Stimulated activated naive CD8-positive, alpha-beta T cell treated with anti-CD3 and anti-CD28 coated beads, Interleukin-15, Interleukin-2, amounts not matched to agents 100 ng/mL and 50 ng/mL, for 24 hours (primary cell): ENCODE results near the gene HIRA.

ENCODE experiments used
- H3K27ac Mint-ChIP-seq: one replicate; pipeline ENCODE4 v1.8.0; 2021; ENCODE audit warnings: mild to moderate bottlenecking, mixed read lengths
- H3K27me3 Mint-ChIP-seq: one replicate; pipeline ENCODE4 v1.8.0; 2021; ENCODE audit warnings: mixed read lengths
- H3K36me3 Mint-ChIP-seq: one replicate; pipeline ENCODE4 v1.8.0; 2021; ENCODE audit warnings: low read depth, mixed read lengths
- H3K4me1 Mint-ChIP-seq: one replicate; pipeline ENCODE4 v1.8.0; 2021; ENCODE audit warnings: low read depth, mixed read lengths
- H3K4me3 Mint-ChIP-seq: one replicate; pipeline ENCODE4 v1.8.0; 2021; ENCODE audit warnings: mild to moderate bottlenecking, mixed read lengths
- H3K9me3 Mint-ChIP-seq: one replicate; pipeline ENCODE4 v1.8.0; 2021; ENCODE audit warnings: mixed read lengths

Gene HIRA

GRCh38 chr22:19466848-19467752, 35.6 kb upstream of the HIRA start:
- no peaks in the 10 kb centered on the region for H3K27me3 Mint-ChIP-seq
- H3K4me3 Mint-ChIP-seq = no peak overlapping the region
- no peaks in the 10 kb centered on the region for H3K9me3 Mint-ChIP-seq
- H3K36me3 Mint-ChIP-seq = peaks cover 62% of the 10 kb centered on the region
- H3K27ac Mint-ChIP-seq = no peak overlapping the region
- H3K4me1 Mint-ChIP-seq = no peaks in the 10 kb centered on the region

- H3K4me3 Mint-ChIP-seq = no peak overlapping the region
- H3K36me3 Mint-ChIP-seq = peaks cover 61% of the 10 kb centered on the region
- H3K27ac Mint-ChIP-seq = no peak overlapping the region
- H3K27me3 Mint-ChIP-seq = no peaks in the 10 kb centered on the region
- no peaks in the 10 kb centered on the region for H3K9me3 Mint-ChIP-seq
- H3K4me1 Mint-ChIP-seq = no peaks in the 10 kb centered on the region
These were observed 34.7 kb upstream of the HIRA start for GRCh38 chr22:19466126-19466716.

DNA sequence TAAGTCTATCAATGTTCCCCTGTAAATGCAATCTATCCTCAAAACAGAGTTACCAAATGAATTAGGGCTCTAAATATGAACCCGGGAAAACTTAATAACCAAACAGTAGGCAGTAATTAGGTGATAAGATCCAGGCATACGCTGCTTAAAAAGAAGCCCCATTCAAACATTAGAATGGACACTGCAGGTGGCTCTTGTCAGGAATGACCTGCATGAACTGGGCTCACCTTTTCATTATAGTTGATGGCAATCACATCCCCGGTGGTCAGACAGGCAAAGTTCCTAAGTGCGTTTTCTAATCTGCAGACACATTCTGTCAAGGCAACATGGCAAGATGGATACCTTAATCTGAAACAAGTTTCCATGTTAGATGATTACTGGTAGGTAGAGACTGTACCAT, 33.4 kb upstream of the HIRA start:
- Mint-ChIP-seq H3K4me3 (no peak overlapping the region), H3K27ac (peak overlapping the region; percentile 46), H3K36me3 (peaks cover 61% of the 10 kb centered on the region), H3K27me3 (no peaks in the 10 kb centered on the region), H3K9me3 (no peaks in the 10 kb centered on the region), H3K4me1 (no peaks in the 10 kb centered on the region)

DNA sequence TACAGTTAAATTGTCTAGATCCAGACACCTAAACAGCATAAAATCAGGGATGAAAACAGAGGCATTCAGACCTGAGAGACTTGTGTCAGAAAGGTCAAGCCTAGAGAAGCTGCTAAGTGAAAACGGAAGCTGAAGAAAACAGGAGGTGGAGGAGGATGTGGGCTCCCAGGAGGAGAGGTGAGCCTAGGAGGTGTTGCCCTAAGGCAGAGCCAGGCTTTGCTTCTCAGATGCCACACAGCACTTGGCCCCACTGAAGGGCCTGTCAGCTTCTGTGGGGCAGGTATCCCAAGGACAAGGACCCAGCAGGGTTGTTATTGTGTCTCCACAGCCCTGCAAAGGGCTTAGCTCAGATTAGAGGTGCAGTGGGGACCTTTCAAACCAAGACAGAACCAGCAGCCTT, 33.0 kb upstream of the HIRA start:
- no peaks in the 10 kb centered on the region for H3K4me1 Mint-ChIP-seq
- H3K9me3 Mint-ChIP-seq = no peaks in the 10 kb centered on the region
- no peak overlapping the region for H3K27ac Mint-ChIP-seq
- H3K36me3 Mint-ChIP-seq = peaks cover 59% of the 10 kb centered on the region
- no peaks in the 10 kb centered on the region for H3K27me3 Mint-ChIP-seq
- no peak overlapping the region for H3K4me3 Mint-ChIP-seq

DNA sequence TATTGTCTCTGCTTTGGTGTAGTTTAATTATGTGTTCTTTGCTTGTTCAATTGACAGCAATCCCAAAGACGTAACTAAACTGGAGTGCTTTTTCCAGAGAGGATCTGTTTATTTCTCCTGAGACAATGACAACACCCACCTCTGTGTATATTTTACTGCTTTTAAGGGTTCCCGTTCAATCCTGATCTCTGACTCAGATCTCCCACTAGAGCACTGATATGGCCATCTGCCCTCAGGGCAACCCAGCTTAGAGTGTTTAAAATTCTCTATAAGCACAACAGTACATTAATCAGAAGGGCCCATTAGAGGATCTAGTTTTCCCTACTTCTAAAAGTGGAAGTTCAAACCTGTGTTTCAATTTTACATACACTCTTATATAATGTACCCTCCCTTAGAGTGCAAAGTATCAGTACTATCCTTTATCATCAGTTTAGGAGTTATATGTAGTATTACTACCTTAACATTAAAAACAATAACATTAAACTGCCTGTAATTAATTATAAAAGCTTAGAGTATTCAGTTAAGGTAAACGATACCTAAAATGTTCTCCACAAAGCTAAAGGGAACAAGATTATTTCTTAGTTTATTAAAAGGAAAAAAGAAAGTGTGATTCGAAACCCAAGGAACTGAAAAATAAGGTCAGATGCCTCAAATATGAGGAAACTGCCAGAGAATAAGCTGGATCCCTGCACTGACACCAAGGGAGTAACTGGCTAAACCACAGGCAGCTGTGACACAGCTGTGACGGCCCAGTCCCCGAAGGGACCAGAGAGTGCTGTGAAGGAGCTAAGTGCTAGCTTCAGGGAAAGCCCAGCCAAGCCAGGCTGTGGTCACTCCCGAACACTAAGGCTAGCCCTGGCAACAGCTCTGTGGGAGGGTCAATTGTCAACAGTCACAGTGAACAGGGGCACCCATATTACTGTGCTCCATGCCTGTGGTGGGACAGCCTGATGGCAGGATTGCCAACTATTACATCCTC, 32.2 kb upstream of the HIRA start:
- Mint-ChIP-seq H3K36me3 (peaks cover 59% of the 10 kb centered on the region), H3K4me1 (no peaks in the 10 kb centered on the region), H3K27ac (no peak overlapping the region), H3K9me3 (no peaks in the 10 kb centered on the region), H3K4me3 (no peak overlapping the region), H3K27me3 (no peaks in the 10 kb centered on the region)

GRCh38 chr22:19463008-19463407, 31.5 kb upstream of the HIRA start:
- Mint-ChIP-seq H3K27ac (no peak overlapping the region), H3K4me3 (no peak overlapping the region), H3K27me3 (no peaks in the 10 kb centered on the region), H3K9me3 (no peaks in the 10 kb centered on the region), H3K4me1 (no peaks in the 10 kb centered on the region), H3K36me3 (peaks cover 57% of the 10 kb centered on the region)

GRCh38 chr22:19461506-19461905, 30.0 kb upstream of the HIRA start:
- Mint-ChIP-seq H3K27ac (no peak overlapping the region), H3K27me3 (no peaks in the 10 kb centered on the region), H3K4me1 (no peaks in the 10 kb centered on the region), H3K36me3 (peaks cover 57% of the 10 kb centered on the region), H3K4me3 (no peak overlapping the region), H3K9me3 (no peaks in the 10 kb centered on the region)

- Mint-ChIP-seq H3K27ac (no peak overlapping the region), H3K9me3 (no peaks in the 10 kb centered on the region), H3K36me3 (peaks cover 56% of the 10 kb centered on the region), H3K4me1 (peaks cover 2% of the 10 kb centered on the region), H3K4me3 (no peak overlapping the region), H3K27me3 (no peaks in the 10 kb centered on the region)
These were observed 28.5 kb upstream of the HIRA start for GRCh38 chr22:19460036-19460435.

DNA sequence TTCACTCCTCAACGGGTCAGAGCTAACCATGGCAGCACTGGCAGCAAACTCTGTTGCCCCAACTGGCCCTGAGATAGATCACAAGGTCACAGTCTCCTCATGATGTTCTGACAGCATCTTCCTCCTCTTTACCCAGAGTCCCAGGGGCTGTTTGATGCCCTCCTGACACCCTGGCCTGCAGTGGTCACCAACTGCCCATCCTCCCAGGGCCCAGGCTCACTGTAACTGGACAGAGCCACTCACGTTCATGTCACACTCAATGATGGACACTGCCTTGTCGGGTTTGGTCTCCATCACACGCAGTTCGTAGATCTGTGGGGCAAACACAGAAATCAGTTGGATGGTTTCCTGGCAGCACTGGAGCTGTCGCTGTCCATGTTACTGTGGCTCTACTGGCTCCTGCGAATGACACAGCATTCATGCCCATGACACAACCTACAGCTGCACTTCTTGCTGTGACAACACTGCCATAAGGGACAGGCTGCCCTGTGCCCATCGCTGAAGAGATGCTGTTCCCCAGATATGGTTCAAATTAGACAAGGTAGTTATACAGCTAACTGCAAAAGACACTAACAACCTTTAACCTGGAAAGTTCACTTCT, 26.4 kb upstream of the HIRA start:
- Mint-ChIP-seq H3K36me3 (peaks cover 63% of the 10 kb centered on the region), H3K27me3 (no peaks in the 10 kb centered on the region), H3K27ac (no peak overlapping the region)

GRCh38 chr22:19456541-19456940, 25.0 kb upstream of the HIRA start:
- H3K27ac Mint-ChIP-seq = no peak overlapping the region
- peaks cover 10% of the 10 kb centered on the region for H3K4me1 Mint-ChIP-seq
- peaks cover 68% of the 10 kb centered on the region for H3K36me3 Mint-ChIP-seq
- no peaks in the 10 kb centered on the region for H3K9me3 Mint-ChIP-seq
- no peak overlapping the region for H3K4me3 Mint-ChIP-seq
- no peaks in the 10 kb centered on the region for H3K27me3 Mint-ChIP-seq

More for the DNA sequence above, 26.4 kb upstream of the HIRA start:
- Mint-ChIP-seq H3K4me3 (no peak overlapping the region), H3K4me1 (peaks cover 10% of the 10 kb centered on the region), H3K9me3 (no peaks in the 10 kb centered on the region)

GRCh38 chr22:19455585-19456370, 24.2 kb upstream of the HIRA start:
- Mint-ChIP-seq H3K9me3 (no peaks in the 10 kb centered on the region), H3K27me3 (no peaks in the 10 kb centered on the region), H3K4me1 (peaks cover 10% of the 10 kb centered on the region), H3K27ac (peak overlapping the region; percentile 8), H3K4me3 (no peak overlapping the region), H3K36me3 (peaks cover 66% of the 10 kb centered on the region)

GRCh38 chr22:19455033-19455432, 23.5 kb upstream of the HIRA start:
- Mint-ChIP-seq H3K36me3 (peaks cover 65% of the 10 kb centered on the region), H3K4me1 (peaks cover 10% of the 10 kb centered on the region), H3K27ac (peak overlapping the region; percentile 8), H3K4me3 (no peak overlapping the region), H3K9me3 (no peaks in the 10 kb centered on the region), H3K27me3 (no peaks in the 10 kb centered on the region)

DNA sequence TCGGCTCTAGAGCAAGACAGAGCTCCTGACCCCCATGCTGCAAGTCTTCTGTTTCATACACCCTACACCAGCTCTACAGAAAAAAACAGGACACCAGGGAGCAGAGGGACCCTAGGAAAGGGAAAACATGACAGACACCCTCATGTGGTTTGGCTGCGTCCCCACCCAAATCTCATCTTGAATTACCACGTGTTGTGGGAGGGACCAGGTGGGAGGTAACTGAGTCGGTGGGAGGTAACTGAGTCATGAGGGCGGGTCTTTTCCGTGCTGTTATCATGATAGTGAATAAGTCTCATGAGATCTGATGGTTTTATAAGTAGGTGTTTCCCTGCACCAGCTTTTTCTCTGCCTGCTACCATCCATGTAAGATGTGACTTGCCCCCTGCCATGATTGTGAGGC, 22.6 kb upstream of the HIRA start:
- H3K9me3 Mint-ChIP-seq = no peaks in the 10 kb centered on the region
- H3K4me3 Mint-ChIP-seq = no peak overlapping the region
- no peaks in the 10 kb centered on the region for H3K27me3 Mint-ChIP-seq
- H3K36me3 Mint-ChIP-seq = peaks cover 64% of the 10 kb centered on the region
- H3K4me1 Mint-ChIP-seq = peaks cover 14% of the 10 kb centered on the region
- H3K27ac Mint-ChIP-seq = peak overlapping the region; percentile 76

GRCh38 chr22:19453718-19454117, 22.2 kb upstream of the HIRA start:
- peaks cover 63% of the 10 kb centered on the region for H3K36me3 Mint-ChIP-seq
- no peak overlapping the region for H3K4me3 Mint-ChIP-seq
- H3K4me1 Mint-ChIP-seq = peaks cover 18% of the 10 kb centered on the region
- H3K9me3 Mint-ChIP-seq = no peaks in the 10 kb centered on the region
- H3K27me3 Mint-ChIP-seq = no peaks in the 10 kb centered on the region
- H3K27ac Mint-ChIP-seq = peak overlapping the region; percentile 76
